Neural progenitor cell (in vitro differentiated cells): ENCODE results near the gene MCUB.

Experiments used
- CTCF ChIP-seq: fragments of 200-600 bp; sonication (generic); IDR thresholded peaks from 2 replicates; pipeline ENCODE4 v1.5.1; 2017; ENCODE audit warnings: antibody characterized with exemption, mild to moderate bottlenecking
- EZH2 ChIP-seq: fragments of 200-600 bp; sonication (generic); IDR thresholded peaks from 2 replicates; pipeline ENCODE4 v1.6.1; 2017; ENCODE audit warnings: antibody characterized with exemption, mild to moderate bottlenecking, moderate library complexity

GRCh38 chr4:109609431-109609830 lies 49.4 kb downstream of the MCUB start:
- TF ChIP-seq EZH2, result no peak
- no peak for TF ChIP-seq CTCF
